Neutrophil (primary cell): ENCODE measurements around the gene POLA1.

Source experiments
- H3K27ac ChIP-seq: fragments of 200-600 bp; sonication (generic); 2 replicates; pipeline ENCODE4 v1.5.1; 2016; ENCODE audit warnings: mild to moderate bottlenecking, moderate library complexity
- H3K27me3 ChIP-seq: fragments of 200-600 bp; sonication (generic); 2 replicates; pipeline ENCODE4 v1.6.0; 2016; ENCODE audit warnings: mild to moderate bottlenecking
- H3K36me3 ChIP-seq: fragments of 200-600 bp; sonication (generic); 2 replicates; pipeline ENCODE4 v1.5.1; 2017
- H3K4me1 ChIP-seq, 2 experiments: fragments of 200-600 bp in 1 of 2; sonication (generic) in 1 of 2; 1 replicate in 1 of 2; 2 replicates in 1 of 2; pipeline versions ENCODE4 v1.5.1 to v1.6.1; 2013 to 2016; ENCODE audit warnings: low read depth in 1 of 2, low read length in 1 of 2, mild to moderate bottlenecking in 1 of 2, moderate library complexity in 1 of 2; ENCODE audit not compliant: control insufficient read depth in 1 of 2, insufficient read depth in 1 of 2
- H3K4me3 ChIP-seq, 2 experiments: fragments of 200-600 bp in 1 of 2; sonication (generic) in 1 of 2; 1 replicate in 1 of 2; 2 replicates in 1 of 2; pipeline ENCODE4 v1.5.1; 2013 to 2016; ENCODE audit warnings: low read depth in 1 of 2, low read length in 1 of 2, mild to moderate bottlenecking in 1 of 2, moderate library complexity in 1 of 2
- H3K9me3 ChIP-seq: fragments of 200-600 bp; sonication (generic); 2 replicates; pipeline ENCODE4 v1.5.1; 2016
- CTCF ChIP-seq: fragments of 200-600 bp; sonication (generic); IDR thresholded peaks from 2 replicates; pipeline ENCODE4 v1.5.1; 2016; ENCODE audit warnings: antibody characterized with exemption

The POLA1 gene

GRCh38 chrX:24928114-24928513 is 234.4 kb downstream of the POLA1 start:
- no peak overlapping the region for H3K4me3 ChIP-seq
- H3K36me3 ChIP-seq = no peaks in the 10 kb centered on the region
- TF ChIP-seq CTCF = no peak

DNA sequence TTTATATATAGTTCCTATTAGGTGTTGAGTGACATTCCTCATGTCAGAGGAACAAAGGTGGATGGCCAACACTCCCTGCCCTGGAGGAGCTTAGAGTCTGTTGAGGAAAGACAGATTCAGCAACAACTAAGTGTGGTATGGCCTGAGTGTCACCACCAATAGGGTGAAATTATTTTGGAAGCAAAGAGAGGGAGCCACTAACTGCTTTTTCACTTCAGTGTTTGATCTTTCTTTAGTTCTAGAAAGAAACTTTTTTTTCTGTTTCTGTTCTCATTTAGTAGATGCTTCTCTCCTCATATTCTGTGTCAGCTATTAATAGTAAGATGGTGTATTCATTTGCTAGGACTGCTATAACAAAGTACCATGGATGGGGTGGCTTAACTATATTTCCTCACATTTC is 240.6 kb downstream of the POLA1 start:
- TF ChIP-seq CTCF = no peak
- Histone ChIP-seq H3K4me1 (peaks cover 0 to 4% of the 10 kb centered on the region in 2 experiments), H3K27ac (no peak overlapping the region)

More at GRCh38 chrX:24928114-24928513, 234.4 kb downstream of the POLA1 start:
- no peaks in the 10 kb centered on the region for H3K9me3 ChIP-seq
- H3K27ac ChIP-seq = no peak overlapping the region
- no peaks in the 10 kb centered on the region for H3K4me1 ChIP-seq
- H3K27me3 ChIP-seq = no peaks in the 10 kb centered on the region

DNA sequence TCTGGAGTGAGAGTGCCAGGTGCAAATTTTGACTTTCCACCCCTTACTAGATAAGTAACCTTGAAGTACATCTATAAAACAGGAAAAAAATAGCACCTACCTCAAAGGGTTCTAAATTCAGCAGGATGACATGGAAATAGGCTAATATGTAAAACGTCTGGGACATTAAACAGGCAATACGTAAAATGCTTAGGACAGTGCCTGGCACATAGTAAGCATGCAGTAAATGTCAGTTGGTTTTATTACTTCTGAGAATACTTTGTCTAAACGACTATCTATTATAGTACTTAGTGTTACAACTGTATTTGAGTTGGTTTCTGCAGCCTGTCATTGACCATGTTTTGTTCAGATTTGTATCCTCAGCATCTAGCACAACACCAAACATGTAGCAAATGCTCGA is 251.3 kb downstream of the POLA1 start:
- Histone ChIP-seq H3K27me3 (no peaks in the 10 kb centered on the region), H3K27ac (no peak overlapping the region), H3K36me3 (no peaks in the 10 kb centered on the region), H3K4me3 (no peak overlapping the region), H3K9me3 (no peaks in the 10 kb centered on the region), H3K4me1 (no peaks in the 10 kb centered on the region)
- TF ChIP-seq CTCF = no peak

More for the DNA sequence above, 240.6 kb downstream of the POLA1 start:
- H3K27me3 ChIP-seq = no peaks in the 10 kb centered on the region
- H3K4me3 ChIP-seq = no peak overlapping the region
- H3K9me3 ChIP-seq = no peaks in the 10 kb centered on the region
- no peaks in the 10 kb centered on the region for H3K36me3 ChIP-seq

GRCh38 chrX:24946369-24946768 is 252.7 kb downstream of the POLA1 start:
- H3K27me3 ChIP-seq = no peaks in the 10 kb centered on the region
- H3K4me1 ChIP-seq = no peaks in the 10 kb centered on the region
- H3K9me3 ChIP-seq = no peaks in the 10 kb centered on the region
- TF ChIP-seq CTCF = no peak
- H3K36me3 ChIP-seq = no peaks in the 10 kb centered on the region
- no peak overlapping the region for H3K27ac ChIP-seq
- no peak overlapping the region for H3K4me3 ChIP-seq

GRCh38 chrX:24954732-24955131 is 261.0 kb downstream of the POLA1 start:
- H3K36me3 ChIP-seq = no peaks in the 10 kb centered on the region
- H3K27me3 ChIP-seq = no peaks in the 10 kb centered on the region
- no peak overlapping the region for H3K4me3 ChIP-seq
- no peak overlapping the region for H3K27ac ChIP-seq
- H3K4me1 ChIP-seq = no peaks in the 10 kb centered on the region
- no peaks in the 10 kb centered on the region for H3K9me3 ChIP-seq
- TF ChIP-seq CTCF = no peak

DNA sequence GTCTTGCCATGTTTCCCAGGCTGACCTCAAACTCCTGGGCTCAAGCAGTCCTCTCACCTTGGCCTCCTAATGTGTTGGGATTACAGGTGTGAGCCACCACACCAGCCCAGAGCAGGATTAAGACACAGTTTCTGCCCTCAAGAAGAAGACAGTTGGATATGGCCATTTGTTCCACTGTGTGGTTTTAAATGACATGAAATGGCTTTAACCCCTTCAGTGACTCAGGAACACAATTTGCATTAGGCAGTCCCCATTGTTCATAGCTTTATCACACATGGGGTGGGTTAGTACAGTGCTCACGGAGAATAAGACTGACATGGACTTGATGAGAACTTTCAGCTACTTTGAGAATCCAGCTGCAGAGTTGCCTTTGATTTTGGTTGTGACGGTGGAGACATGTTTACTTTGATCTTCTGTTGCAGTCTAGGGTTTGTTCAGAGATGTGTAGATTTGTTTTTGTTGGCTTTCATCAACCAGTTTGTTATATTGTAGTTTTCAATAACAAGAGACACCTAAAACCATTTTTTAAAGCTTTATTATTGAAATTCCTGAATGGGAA is 261.7 kb downstream of the POLA1 start:
- no peaks in the 10 kb centered on the region for H3K9me3 ChIP-seq
- no peaks in the 10 kb centered on the region for H3K4me1 ChIP-seq
- no peak overlapping the region for H3K27ac ChIP-seq
- H3K27me3 ChIP-seq = no peaks in the 10 kb centered on the region
- no peak for TF ChIP-seq CTCF
- H3K4me3 ChIP-seq = no peak overlapping the region
- H3K36me3 ChIP-seq = no peaks in the 10 kb centered on the region
